SK-N-SH (cell line): Measurements from ENCODE around the gene HASPIN.

Experiments
- FOXJ3 ChIP-seq: sonication (generic); formaldehyde crosslinking; IDR thresholded peaks from 2 replicates; pipeline ENCODE4 v1.5.1; 2020; ENCODE audit warnings: mild to moderate bottlenecking, missing genetic modification reagents
- JUND ChIP-seq: IDR thresholded peaks from 2 replicates; pipeline ENCODE4 v1.4.0; 2012
- SIN3A ChIP-seq: IDR thresholded peaks from 2 replicates; pipeline ENCODE4 v1.6.1; 2012; ENCODE audit warnings: low read depth, mild to moderate bottlenecking, low read length, moderate library complexity, borderline replicate concordance
- TAF1 ChIP-seq: IDR thresholded peaks from 2 replicates; pipeline ENCODE4 v1.6.1; 2012; ENCODE audit warnings: low read depth, mild to moderate bottlenecking, low read length, moderate library complexity, borderline replicate concordance
- TEAD4 ChIP-seq: IDR thresholded peaks from 2 replicates; pipeline ENCODE4 v1.4.0; 2012; ENCODE audit warnings: mild to moderate bottlenecking, borderline replicate concordance; ENCODE audit not compliant: insufficient read depth
- TF ChIP-seq, protein P1 (sequence below): IDR thresholded peaks from 2 replicates; pipeline ENCODE4 v1.4.0; 2012; ENCODE audit warnings: low read depth

DNA sequence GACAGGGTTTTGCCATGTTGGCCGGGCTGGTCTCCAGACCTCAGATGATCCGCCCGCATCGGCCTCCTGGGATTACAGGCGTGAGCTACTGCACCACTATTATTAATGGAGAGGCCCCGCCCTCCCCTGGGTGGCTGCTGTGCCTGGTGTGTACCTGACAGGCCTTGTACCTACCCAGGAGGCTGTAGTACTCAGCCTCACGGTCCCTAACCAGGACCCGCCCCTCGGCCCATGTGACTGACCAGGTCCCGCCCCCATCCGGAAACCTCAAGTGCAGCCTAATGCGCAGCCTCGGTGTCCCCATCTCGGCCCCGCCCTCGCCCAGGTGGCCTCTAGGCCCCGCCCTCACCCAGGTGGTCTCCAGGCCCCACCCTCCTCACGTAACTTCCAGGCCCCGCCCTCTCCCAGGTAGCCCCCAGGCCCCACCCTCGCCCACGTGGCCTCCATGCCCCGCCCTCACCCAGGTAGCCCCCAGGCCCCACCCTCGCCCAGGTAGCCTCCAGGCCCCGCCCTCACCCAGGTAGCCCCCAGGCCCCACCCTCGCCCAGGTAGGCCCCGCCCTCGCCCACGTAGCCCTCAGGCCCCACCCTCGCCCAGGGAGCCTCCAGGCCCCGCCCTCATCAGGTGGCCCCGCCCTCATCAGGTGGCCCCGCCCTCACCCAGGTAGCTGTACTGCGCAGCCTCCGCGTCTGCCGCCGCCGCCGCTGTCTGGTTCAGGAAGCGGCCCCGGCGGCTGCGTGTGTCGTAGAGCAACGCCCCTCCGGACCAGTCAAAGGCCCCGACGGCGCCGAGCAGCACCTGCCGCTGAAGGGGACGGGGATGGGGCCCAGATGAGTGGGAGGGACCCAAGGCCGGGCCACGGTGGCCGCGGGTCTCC lies 31.0 kb downstream of the HASPIN start:
- no peak for TF ChIP-seq TAF1
- no peak for TF ChIP-seq SIN3A
- TF ChIP-seq JUND, result no peak
- no peak for TF ChIP-seq TEAD4
- TF ChIP-seq, protein P1, sequence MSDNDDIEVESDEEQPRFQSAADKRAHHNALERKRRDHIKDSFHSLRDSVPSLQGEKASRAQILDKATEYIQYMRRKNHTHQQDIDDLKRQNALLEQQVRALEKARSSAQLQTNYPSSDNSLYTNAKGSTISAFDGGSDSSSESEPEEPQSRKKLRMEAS, result no peak
- TF ChIP-seq FOXJ3 (CRISPR knock-in tag), result no peak
